GM12878 (cell line): ENCODE data around the gene FAHD1. TPM values are rescaled to one million over a fixed set of nuclear protein-coding genes. Genes with fewer than 3 reads are reported as not detected.

Experiments
- ATAC-seq: fragments of 200-7000 bp; cut with Tn5 transposase; 3 replicates; pipeline ENCODE4 v1.9.1; 2020; ENCODE audit warnings: mild to moderate bottlenecking, moderate library complexity
- BruUV-seq: library from RNA; stranded (reverse); fragments of 400-500 nt; replicated peaks from 2 replicates; lab custom pipeline; 2021; lab: Mats Ljungman, UMichigan
- CTCF ChIA-PET: fragments of 300-600 bp; sonication (Branson Sonifier 250); formaldehyde crosslinking; extraction: SDS; loops from one replicate; lab custom pipeline; 2021; ENCODE audit warnings: inconsistent platforms; lab: Yijun Ruan, JAX
- POLR2A ChIA-PET: fragments of 350-600 bp; formaldehyde crosslinking; extraction: SDS; loops from one replicate; lab custom pipeline; 2021; ENCODE audit warnings: inconsistent platforms; lab: Charles Lee
- RAD21 ChIA-PET: fragments of 300-600 bp; sonication (Branson Sonifier 250); formaldehyde crosslinking; loops from one replicate; lab custom pipeline; 2023; ENCODE audit warnings: antibody characterized with exemption; ENCODE audit not compliant: unreplicated experiment; lab: Charles Lee
- SMC1A ChIA-PET: fragments of 300-600 bp; sonication (Branson Sonifier 250); formaldehyde crosslinking; loops from one replicate; lab custom pipeline; 2023; ENCODE audit not compliant: unreplicated experiment, uncharacterized antibody; lab: Charles Lee
- DNase-seq: peaks from one replicate; pipeline ENCODE4 v3.0.0-alpha.2; 2011; ENCODE audit warnings: low read depth, low spot score
- FAIRE-seq: peaks from 3 replicates; lab custom pipeline; 2011; peaks lifted over from hg19 to GRCh38; lab: Jason Lieb, UNC
- H2AFZ ChIP-seq: 2 replicates; pipeline ENCODE4 v1.6.0; 2011; ENCODE audit warnings: low read depth, low read length, control low read depth; ENCODE audit not compliant: control insufficient read depth
- H3K27ac ChIP-seq: 2 replicates; pipeline ENCODE4 v1.5.1; 2011; ENCODE audit warnings: control low read depth; ENCODE audit not compliant: control insufficient read depth, insufficient read depth
- H3K27me3 ChIP-seq, 2 experiments: replicated peaks in 1 of 2; 2 replicates each; pipeline versions ENCODE4 v1.6.0 to v1.6.1; 2011; ENCODE audit warnings: low read length in 1 of 2; ENCODE audit not compliant: control insufficient read depth in 2 of 2, insufficient read depth in 2 of 2
- H3K36me3 ChIP-seq, 2 experiments: 2 replicates each; pipeline ENCODE4 v1.5.1; 2011; ENCODE audit warnings: low read length in 1 of 2; ENCODE audit not compliant: control insufficient read depth in 2 of 2, insufficient read depth in 2 of 2
- H3K4me1 ChIP-seq: 2 replicates; pipeline ENCODE4 v1.6.1; 2011; ENCODE audit warnings: mild to moderate bottlenecking, low read length, moderate library complexity, mixed read lengths; ENCODE audit not compliant: control insufficient read depth, insufficient read depth
- H3K4me2 ChIP-seq: 2 replicates; pipeline ENCODE4 v1.6.0; 2011; ENCODE audit warnings: control low read depth; ENCODE audit not compliant: control insufficient read depth, insufficient read depth
- H3K4me3 ChIP-seq: fragments of 200-600 bp; sonication (generic); 2 replicates; pipeline ENCODE4 v1.5.1; 2016
- H3K79me2 ChIP-seq: 2 replicates; pipeline ENCODE4 v1.6.0; 2011; ENCODE audit warnings: low read length; ENCODE audit not compliant: control insufficient read depth, insufficient read depth
- H3K9ac ChIP-seq: 2 replicates; pipeline ENCODE4 v1.8.0; 2011; ENCODE audit warnings: low read length, control low read depth, mixed read lengths; ENCODE audit not compliant: control insufficient read depth, insufficient read depth
- H3K9me3 ChIP-seq: replicated peaks from 3 replicates; pipeline ENCODE4 v1.5.1; 2011; ENCODE audit warnings: mild to moderate bottlenecking, low read length; ENCODE audit not compliant: control insufficient read depth, insufficient read depth
- H4K20me1 ChIP-seq: 2 replicates; pipeline ENCODE4 v1.6.0; 2011; ENCODE audit not compliant: control insufficient read depth, insufficient read depth
- ATF3 ChIP-seq: IDR thresholded peaks from 2 replicates; pipeline ENCODE4 v1.6.1; 2011; ENCODE audit warnings: low read depth, mild to moderate bottlenecking, low read length, moderate library complexity, borderline replicate concordance; ENCODE audit errors: extremely low read depth
- NRF1 ChIP-seq: conservative IDR thresholded peaks from 2 replicates; pipeline ENCODE4 v1.6.1; 2011; ENCODE audit warnings: mild to moderate bottlenecking, low read depth, low read length, improper control_type of control experiment
- POLR2A ChIP-seq: IDR thresholded peaks from 2 replicates; pipeline ENCODE4 v1.6.1; 2011; ENCODE audit warnings: low read depth, mild to moderate bottlenecking, low read length
- POLR2AphosphoS2 ChIP-seq: IDR thresholded peaks from 2 replicates; pipeline ENCODE4 v1.6.1; 2011; ENCODE audit warnings: low read depth, mild to moderate bottlenecking, low read length, improper control_type of control experiment, moderate library complexity
- WGBS: methylation state at CpG from one replicate; pipeline ENCODE4 v1.1.6; 2016; ENCODE audit warnings: low lambda C conversion rate; ENCODE audit not compliant: insufficient replicate concordance, insufficient coverage; ENCODE audit errors: missing lambda C conversion rate; 5-methylcytosine and 5-hydroxymethylcytosine counted together
- in situ Hi-C: fragments of 300-500 bp; cut with MboI; formaldehyde crosslinking; loops from 9 replicates; pipeline ENCODE4 v1.14.3; 2018; ENCODE audit warnings: mixed read lengths
- intact Hi-C: fragments of 100-400 bp; cut with micrococcal nuclease; formaldehyde crosslinking; loops from one replicate; pipeline ENCODE4 v1.14.2; 2022; ENCODE audit not compliant: unreplicated experiment
- polyA plus RNA-seq, 11 experiments: library from polyadenylated mRNA; depleted of rRNA in 4 of 11; unstranded in 6 of 11; stranded (reverse) in 5 of 11; fragments of >200 nt; fragmentation: Nextera tagmentation in 4 of 11; fragmentation: Illumina TruSeq in 1 of 11; extraction: Ambion mirVana in 4 of 11; extraction: Trizol in 1 of 11; gene quantifications; 1 replicate in 1 of 11; 2 replicates in 10 of 11; pipeline versions ENCODE4 v1.2.1 to v1.2.3, GENCODE V29; 2011 to 2016; ENCODE audit warnings: inconsistent platforms in 2 of 11, missing spikeins in 2 of 11, low read depth in 1 of 11
- total RNA-seq, 4 experiments: library from RNA; depleted of rRNA in 3 of 4; stranded (reverse); fragments of >200 nt in 3 of 4; fragmentation: Illumina TruSeq in 1 of 4; extraction: Trizol in 1 of 4; gene quantifications; 2 replicates each; pipeline versions ENCODE4 v1.2.1 to v1.2.3, GENCODE V29; 2013 to 2021

The FAHD1 gene
- total and polyA plus RNA-seq, 10 of the 15 experiments (the other 5 are each of a cell fraction or from before 2014, with no cell fraction given) = 4.3 to 43.0 (median 18.8) TPM

GRCh38 chr16:1779234-1779701, 47.7 kb upstream of the FAHD1 start (continued):
- no peak for TF ChIP-seq NRF1

GRCh38 chr16:1779741-1780676, 47.0 kb upstream of the FAHD1 start:
- Histone ChIP-seq H2AFZ (no peak overlapping the region), H3K9ac (no peak overlapping the region), H3K4me2 (no peak overlapping the region), H3K9me3 (no peaks in the 10 kb centered on the region), H3K79me2 (peaks cover 11% of the 10 kb centered on the region), H3K36me3 (peaks cover 5 to 8% of the 10 kb centered on the region in 2 experiments; a peak in 3 of 4 replicates), H3K27ac (no peak overlapping the region), H3K4me1 (peaks cover 6% of the 10 kb centered on the region; the same call in 1 of the 2 replicates), H3K4me3 (no peak overlapping the region), H3K27me3 (no peaks in the 10 kb centered on the region), H4K20me1 (no peaks in the 10 kb centered on the region)
- ChIA-PET POLR2A (interaction anchor here (0.7 to 1.2 kb wide), 2 partner anchors 74 to 78 kb away, joined by 3 read pairs; partner anchors contain the start of gene MAPK8IP3), RAD21 (interaction anchor here (0.6 kb wide), 1 partner anchor 307 kb away, joined by 3 read pairs; no protein-coding TSS in a partner anchor), CTCF (no interaction called here), SMC1A (no interaction called here)
- in situ Hi-C loops (no loop called here), intact Hi-C loops (no loop called here)
- no TSS peak for BruUV-seq
- 89% methylated on average over 26 of the region's 27 CpGs for WGBS
- no peak for FAIRE-seq
- DNase-seq = no peak
- no peak for ATAC-seq
- TF ChIP-seq POLR2A = peak; percentile 74
- no peak for TF ChIP-seq ATF3
- TF ChIP-seq POLR2AphosphoS2 = 0 out of 2 replicates have a peak, but pooled peaks have one; percentile 11
